ENCODE results near the gene RALGAPA2.

The RALGAPA2 gene

GRCh38 chr20:20529597-20529996 is 182.8 kb downstream of the RALGAPA2 start:
- no peak for DNase-seq

DNA sequence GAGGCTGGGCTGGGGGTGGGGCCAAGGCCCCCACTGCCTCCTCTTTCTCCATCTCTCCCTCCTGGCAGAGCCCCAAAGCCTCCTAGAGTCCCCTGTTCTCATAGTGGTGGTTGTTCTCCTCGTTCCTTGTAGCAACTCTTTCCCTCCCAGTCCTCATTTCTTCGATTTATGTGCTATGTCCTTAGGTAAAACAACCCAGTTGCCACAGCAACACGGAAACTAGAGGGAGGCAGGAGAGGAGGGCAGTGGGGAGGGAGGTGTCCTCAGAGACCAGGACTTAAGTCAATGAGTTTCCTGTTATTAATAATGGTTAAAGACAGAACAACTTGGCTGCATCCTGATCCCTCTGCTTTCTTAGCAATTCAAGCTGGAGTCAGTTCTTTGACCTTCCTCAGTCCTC is 183.6 kb downstream of the RALGAPA2 start:
- no peak for DNase-seq

DNA sequence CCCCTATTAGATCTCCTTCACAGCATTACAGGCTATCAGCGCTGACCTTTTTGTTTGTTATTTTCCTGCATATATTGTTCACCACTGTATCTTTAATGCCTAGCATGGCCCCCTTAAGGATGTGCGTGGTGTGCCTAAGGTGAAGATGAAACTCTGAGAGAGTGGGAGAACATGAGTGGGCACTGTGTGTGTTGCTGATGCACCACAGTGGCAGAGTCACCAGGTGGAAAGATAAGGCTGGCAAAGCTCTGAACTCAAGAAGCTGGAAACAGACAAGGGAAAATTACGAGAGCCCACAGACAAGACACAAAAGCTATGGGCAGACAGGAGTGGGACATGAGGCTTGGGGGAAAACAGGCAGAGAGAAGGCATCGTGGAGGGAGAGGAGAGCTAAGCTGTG is 184.8 kb downstream of the RALGAPA2 start:
- no peak for DNase-seq

- DNase-seq, result peak; percentile 31
These were observed 186.7 kb downstream of the RALGAPA2 start for GRCh38 chr20:20525756-20526155.

GRCh38 chr20:20525214-20525613 is 187.2 kb downstream of the RALGAPA2 start:
- no peak for DNase-seq

GRCh38 chr20:20524756-20525155 is 187.7 kb downstream of the RALGAPA2 start:
- peak; percentile 9 for DNase-seq

DNA sequence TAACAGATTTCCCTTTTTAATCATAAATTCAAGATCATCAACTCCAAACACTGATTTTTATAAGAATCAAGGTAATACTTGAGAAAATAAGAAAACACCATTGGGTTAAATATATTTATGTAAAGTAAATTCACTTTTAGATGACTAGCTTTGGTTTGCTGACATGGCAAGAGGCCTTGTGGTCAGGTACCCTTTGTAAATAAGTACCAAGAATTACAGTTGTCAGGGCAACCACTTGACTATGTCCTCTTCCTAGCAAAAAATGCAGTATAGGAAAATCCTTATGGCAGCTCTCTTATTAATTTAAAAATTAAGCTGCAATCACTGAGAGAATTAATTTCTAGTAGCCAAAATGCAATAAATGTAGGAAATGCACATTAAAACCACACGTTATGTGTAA is 190.7 kb downstream of the RALGAPA2 start:
- DNase-seq, result peak; percentile 21

DNA sequence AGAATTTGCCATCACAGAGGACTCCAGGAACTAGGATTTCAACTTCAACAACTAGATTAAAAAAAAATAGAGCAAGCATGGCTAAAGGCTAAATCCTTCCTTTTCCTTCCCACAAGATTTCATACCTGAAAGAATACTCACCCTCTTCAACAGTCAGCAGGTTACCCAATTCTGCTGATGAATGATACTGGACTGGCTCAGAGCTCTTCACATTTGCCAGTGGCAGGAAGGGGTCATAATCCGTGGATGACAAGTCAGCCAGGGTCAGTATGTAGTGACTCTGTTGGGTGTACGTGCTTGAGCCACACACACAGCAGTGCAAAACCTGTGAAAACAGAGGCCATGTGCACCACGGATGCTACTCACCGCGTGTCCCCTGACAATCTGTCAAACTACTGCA is 191.7 kb downstream of the RALGAPA2 start:
- no peak for DNase-seq

GRCh38 chr20:20519269-20519668 is 193.2 kb downstream of the RALGAPA2 start:
- DNase-seq, result no peak

- DNase-seq, result no peak
These were observed 194.2 kb downstream of the RALGAPA2 start for GRCh38 chr20:20518263-20518662.

- DNase-seq, result peak; percentile 38
These were observed 195.1 kb downstream of the RALGAPA2 start for GRCh38 chr20:20517296-20517695.

GRCh38 chr20:20513720-20514119 is 198.7 kb downstream of the RALGAPA2 start:
- no peak for DNase-seq

DNA sequence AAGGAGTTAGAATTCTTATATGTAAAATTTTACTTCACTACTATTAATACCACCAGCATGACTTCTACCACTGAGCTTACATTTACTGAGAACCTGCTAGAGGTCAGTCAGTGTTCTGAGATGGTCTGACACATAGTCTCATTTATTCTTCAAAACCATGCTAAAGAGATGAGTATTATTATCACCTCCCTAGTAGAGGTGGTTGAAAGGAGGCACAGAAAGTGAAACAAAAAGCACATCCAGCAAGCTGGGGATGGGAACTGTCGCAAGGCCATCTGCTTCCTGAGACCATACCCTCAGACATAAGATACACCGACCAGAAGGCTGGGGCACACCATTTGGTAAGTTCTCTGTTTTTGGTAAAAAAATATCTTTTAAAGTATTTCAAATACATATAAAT is 206.9 kb downstream of the RALGAPA2 start:
- DNase-seq, result no peak

DNA sequence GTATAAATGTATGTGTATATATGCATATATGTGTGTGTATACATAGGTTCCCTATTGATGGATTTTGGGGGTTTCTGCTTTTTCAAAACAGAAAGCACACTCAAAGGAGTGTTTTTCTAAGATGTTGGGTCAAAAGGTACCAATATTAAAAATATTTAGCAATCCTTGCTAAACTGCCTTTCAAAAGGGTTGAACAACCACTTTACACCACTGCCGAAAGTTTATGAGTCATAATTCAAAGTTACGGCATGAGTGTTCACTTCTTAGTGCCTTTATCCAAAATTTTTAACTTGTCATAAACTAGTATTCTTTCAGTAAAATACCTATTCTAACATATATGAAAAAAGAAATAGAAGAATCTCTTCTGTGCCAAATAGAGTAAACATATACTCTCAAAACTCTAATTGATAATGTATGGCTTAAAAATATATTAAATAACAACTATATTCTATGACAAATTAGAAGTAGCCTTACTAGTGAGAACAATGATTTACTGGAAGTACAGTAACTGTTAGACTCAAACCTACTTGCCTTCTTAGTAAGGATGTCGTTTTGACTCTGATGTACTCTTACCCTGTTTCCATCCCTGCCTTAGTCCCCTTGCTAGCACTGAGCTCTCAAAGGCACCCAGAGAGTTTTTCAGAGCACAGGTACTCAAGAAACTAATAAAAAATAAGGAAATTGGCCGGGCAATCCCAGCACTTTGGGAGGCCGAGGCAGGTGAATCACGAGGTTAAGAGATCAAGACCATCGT is 208.5 kb downstream of the RALGAPA2 start:
- no peak for DNase-seq

DNA sequence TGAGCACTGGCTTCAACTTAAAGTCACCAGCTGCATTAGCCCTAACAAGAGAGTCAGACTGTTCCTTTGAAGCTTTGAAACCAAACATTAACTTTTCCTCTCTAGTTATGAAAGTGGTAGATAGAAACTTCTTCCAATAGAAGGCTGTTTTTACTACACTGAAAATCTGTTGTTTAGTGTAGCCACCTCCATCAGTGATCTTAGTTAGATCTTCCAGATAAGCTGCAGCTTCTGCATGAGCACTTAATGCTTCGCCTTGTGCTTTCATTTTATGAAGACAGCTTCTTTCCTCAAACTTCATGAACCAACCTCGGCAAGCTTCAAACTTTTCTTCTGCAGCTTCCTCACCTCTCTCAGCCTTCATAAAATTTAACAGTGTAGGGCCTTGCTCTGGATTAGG is 211.3 kb downstream of the RALGAPA2 start:
- no peak for DNase-seq

- DNase-seq, result no peak
These were observed 212.1 kb downstream of the RALGAPA2 start for GRCh38 chr20:20500312-20500711.

GRCh38 chr20:20499439-20499838 is 213.0 kb downstream of the RALGAPA2 start:
- peak; percentile 23 for DNase-seq

- peak; percentile 94 for DNase-seq
These were observed 214.2 kb downstream of the RALGAPA2 start for GRCh38 chr20:20498076-20498861.

DNA sequence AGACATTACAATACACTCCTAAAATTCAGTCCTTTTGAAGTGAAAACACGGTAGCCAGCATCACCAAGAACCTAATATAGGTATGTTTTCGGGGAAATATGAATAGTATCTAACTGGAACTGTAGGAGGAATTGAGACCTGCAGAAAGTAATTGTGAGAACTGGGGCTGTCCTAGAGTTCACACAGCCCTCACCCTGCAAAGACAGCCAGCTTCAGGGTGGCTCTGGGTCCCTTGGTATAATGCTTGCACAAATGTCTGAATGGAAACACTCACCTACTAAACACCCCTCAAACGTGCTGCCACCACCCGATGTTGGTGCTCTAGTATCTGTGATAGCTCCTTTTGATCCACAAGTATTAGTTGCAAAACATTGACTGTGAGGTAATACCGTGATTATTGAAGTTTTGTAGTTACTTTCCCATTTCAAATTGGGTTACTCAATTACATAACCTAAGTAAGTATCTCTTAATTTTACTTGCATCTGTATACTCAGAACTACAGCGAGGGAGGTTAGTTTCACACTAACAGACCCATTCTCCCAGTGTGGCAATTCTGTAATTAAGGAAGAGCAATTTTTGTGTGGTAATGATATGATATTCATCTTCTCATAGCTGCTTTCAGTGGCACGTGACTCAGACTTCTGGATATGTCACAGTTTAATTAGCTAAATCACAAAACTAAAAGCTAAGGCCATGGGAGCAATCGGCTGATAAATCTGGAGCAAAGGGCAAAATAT is 215.0 kb downstream of the RALGAPA2 start:
- no peak for DNase-seq

DNA sequence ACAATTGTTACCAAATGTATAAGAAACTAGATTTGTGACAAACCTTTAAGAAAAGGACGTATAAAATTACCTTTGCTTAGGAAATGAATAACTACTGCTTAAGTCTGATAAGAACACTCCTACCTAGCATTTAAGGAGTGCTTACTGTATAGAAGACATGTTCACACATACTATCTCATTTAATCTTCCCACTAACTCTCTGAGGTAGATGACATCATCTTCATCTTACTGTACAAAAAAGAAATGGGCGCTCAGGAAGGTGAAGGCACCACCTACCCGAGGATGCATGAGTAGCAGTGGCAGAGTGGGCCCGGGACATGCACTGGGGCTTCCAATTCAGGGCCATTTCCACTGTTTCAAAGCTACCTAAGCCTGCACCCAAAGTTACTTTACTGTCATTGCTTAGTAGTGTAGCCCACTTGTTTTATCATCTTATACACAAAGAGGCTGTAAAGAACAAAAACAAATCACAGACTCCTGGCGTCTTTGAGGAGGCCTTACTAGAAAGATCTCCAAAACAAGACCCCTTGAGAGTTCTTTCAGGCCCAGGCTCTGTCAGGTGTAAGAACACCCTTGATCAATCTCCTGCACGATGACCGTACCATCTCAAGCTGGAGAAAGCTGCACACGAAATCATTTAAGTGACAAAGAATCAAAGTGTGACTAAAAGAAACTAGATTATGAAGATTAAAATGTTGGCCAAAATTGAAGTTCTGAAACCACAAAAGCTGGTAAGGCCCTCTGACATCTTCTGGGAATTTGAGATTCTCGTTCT is 216.5 kb downstream of the RALGAPA2 start:
- no peak for DNase-seq

- no peak for DNase-seq
These were observed 218.7 kb downstream of the RALGAPA2 start for GRCh38 chr20:20493701-20494100.

GRCh38 chr20:20492521-20493332 is 219.7 kb downstream of the RALGAPA2 start:
- DNase-seq, result peak; percentile 92
